Nephron progenitor cell (in vitro differentiated cells): ENCODE data around the gene MAN2A2.
"Not testable (repeated sequence)": the region's sequence is repeated elsewhere in the genome, so short reads cannot be mapped to it uniquely, and the experiment has no call there.

Experiments
- DNase-seq: peaks from one replicate; pipeline ENCODE4 v3.0.0; 2021
- H3K27ac Mint-ChIP-seq: 2 replicates; pipeline ENCODE4 v1.8.0; 2021; ENCODE audit warnings: mild to moderate bottlenecking, moderate library complexity, mixed read lengths
- H3K27me3 Mint-ChIP-seq: 2 replicates; pipeline ENCODE4 v1.8.0; 2021; ENCODE audit warnings: mild to moderate bottlenecking, low read depth, mixed read lengths; ENCODE audit not compliant: poor library complexity
- H3K36me3 Mint-ChIP-seq: 2 replicates; pipeline ENCODE4 v1.8.0; 2021; ENCODE audit warnings: low read depth, mixed read lengths
- H3K4me1 Mint-ChIP-seq: 2 replicates; pipeline ENCODE4 v1.8.0; 2021; ENCODE audit warnings: mixed read lengths
- H3K4me3 Mint-ChIP-seq: 2 replicates; pipeline ENCODE4 v1.8.0; 2021; ENCODE audit warnings: mild to moderate bottlenecking, moderate library complexity, mixed read lengths
- H3K9me3 Mint-ChIP-seq: 2 replicates; pipeline ENCODE4 v1.8.0; 2021; ENCODE audit warnings: mild to moderate bottlenecking, moderate library complexity, mixed read lengths
- CTCF ChIP-seq: fragments of 200-600 bp; sonication (generic); IDR thresholded peaks from 2 replicates; pipeline ENCODE4 v1.5.0; 2021; ENCODE audit warnings: antibody characterized with exemption

MAN2A2 gene

GRCh38 chr15:90873488-90873997, 29.6 kb upstream of the MAN2A2 start:
- no peaks in the 10 kb centered on the region for H3K9me3 Mint-ChIP-seq
- peak overlapping the region; percentile 82 for H3K4me3 Mint-ChIP-seq
- peaks cover 14% of the 10 kb centered on the region for H3K36me3 Mint-ChIP-seq
- no peak for DNase-seq
- no peak overlapping the region for H3K27ac Mint-ChIP-seq
- peaks cover 56% of the 10 kb centered on the region for H3K4me1 Mint-ChIP-seq
- H3K27me3 Mint-ChIP-seq, result peaks cover 3% of the 10 kb centered on the region
- TF ChIP-seq CTCF, result no peak

GRCh38 chr15:90873998-90874605, 29.0 kb upstream of the MAN2A2 start:
- TF ChIP-seq CTCF, result no peak
- Mint-ChIP-seq H3K27ac (peak overlapping the region; percentile 75), H3K27me3 (peaks cover 3% of the 10 kb centered on the region), H3K36me3 (peaks cover 14% of the 10 kb centered on the region), H3K4me3 (peak overlapping the region; percentile 82), H3K9me3 (no peaks in the 10 kb centered on the region), H3K4me1 (peaks cover 50% of the 10 kb centered on the region)
- peak; percentile 70 for DNase-seq

GRCh38 chr15:90874986-90875385, 28.1 kb upstream of the MAN2A2 start:
- H3K9me3 Mint-ChIP-seq, H3K27ac Mint-ChIP-seq, DNase-seq, H3K27me3 Mint-ChIP-seq, H3K4me3 Mint-ChIP-seq: not testable (repeated sequence)
- Mint-ChIP-seq H3K4me1 (peaks cover 41% of the 10 kb centered on the region), H3K36me3 (peaks cover 20% of the 10 kb centered on the region)

GRCh38 chr15:90875549-90875981, 27.5 kb upstream of the MAN2A2 start:
- no peak for DNase-seq
- Mint-ChIP-seq H3K4me3 (no peak overlapping the region), H3K9me3 (no peaks in the 10 kb centered on the region), H3K27ac (no peak overlapping the region), H3K36me3 (peaks cover 20% of the 10 kb centered on the region), H3K27me3 (peaks cover 3% of the 10 kb centered on the region), H3K4me1 (peaks cover 35% of the 10 kb centered on the region)
- TF ChIP-seq CTCF, result no peak

- DNase-seq, result no peak
- Mint-ChIP-seq H3K27ac (no peak overlapping the region), H3K4me3 (no peak overlapping the region), H3K36me3 (peaks cover 20% of the 10 kb centered on the region), H3K4me1 (peaks cover 31% of the 10 kb centered on the region), H3K27me3 (peaks cover 3% of the 10 kb centered on the region), H3K9me3 (no peaks in the 10 kb centered on the region)
- TF ChIP-seq CTCF, result no peak
These were observed 27.1 kb upstream of the MAN2A2 start for GRCh38 chr15:90876046-90876445.

GRCh38 chr15:90876512-90877170, 26.5 kb upstream of the MAN2A2 start:
- no peak for DNase-seq
- H3K36me3 Mint-ChIP-seq, result peaks cover 20% of the 10 kb centered on the region
- H3K27ac Mint-ChIP-seq, result no peak overlapping the region
- no peak overlapping the region for H3K4me3 Mint-ChIP-seq
- H3K27me3 Mint-ChIP-seq, result peaks cover 3% of the 10 kb centered on the region
- H3K9me3 Mint-ChIP-seq, result no peaks in the 10 kb centered on the region
- TF ChIP-seq CTCF, result no peak
- peaks cover 31% of the 10 kb centered on the region for H3K4me1 Mint-ChIP-seq
